K562 (cell line): ENCODE results near the gene ANO9. TPM values are rescaled to one million over a fixed set of nuclear protein-coding genes. Genes with fewer than 3 reads are reported as not detected.

Experiments
- ARNT ChIP-seq, 2 experiments: fragments of 450-650 bp; IDR thresholded peaks; 2 replicates each; pipeline ENCODE4 v1.6.1; 2016; ENCODE audit warnings: mild to moderate bottlenecking in 1 of 2
- CHD7 ChIP-seq: fragments of 200-600 bp; sonication (generic); IDR thresholded peaks from one replicate; pipeline ENCODE4 v1.6.1; 2012; ENCODE audit warnings: mild to moderate bottlenecking, low read depth, low read length, inconsistent platforms
- MIER1 ChIP-seq: fragments of 450-650 bp; IDR thresholded peaks from 2 replicates; pipeline ENCODE4 v1.6.1; 2016; ENCODE audit warnings: antibody characterized with exemption, mild to moderate bottlenecking, low read depth
- MTF1 ChIP-seq: fragments of 250-450 bp; sonication (Bioruptor Pico); IDR thresholded peaks from 2 replicates; pipeline ENCODE4 v1.9.0; 2021; ENCODE audit warnings: moderate library complexity, mild to moderate bottlenecking, inconsistent platforms, borderline replicate concordance
- SAP30 ChIP-seq: fragments of 200-600 bp; sonication (generic); IDR thresholded peaks from 2 replicates; pipeline ENCODE4 v1.6.1; 2012; ENCODE audit warnings: borderline replicate concordance, low read depth, mild to moderate bottlenecking, moderate library complexity, low read length, control low read depth, inconsistent platforms; ENCODE audit not compliant: insufficient read depth, poor library complexity, severe bottlenecking
- SRSF1 ChIP-seq: fragments of 200-400 bp; formaldehyde crosslinking; IDR thresholded peaks from 2 replicates; pipeline ENCODE4 v1.6.1; 2017; ENCODE audit warnings: mild to moderate bottlenecking, low read depth, low read length, moderate library complexity
- TBL1XR1 ChIP-seq, 2 experiments: IDR thresholded peaks; 2 replicates each; pipeline ENCODE4 v1.6.1; 2012; ENCODE audit warnings: improper control_type of control experiment in 2 of 2, low read length in 2 of 2, mild to moderate bottlenecking in 1 of 2
- ZFP91 ChIP-seq: sonication (generic); formaldehyde crosslinking; IDR thresholded peaks from 2 replicates; pipeline ENCODE4 v1.8.0; 2022; ENCODE audit warnings: mild to moderate bottlenecking, missing genetic modification reagents
- polyA plus RNA-seq, 8 experiments: library from polyadenylated mRNA; depleted of rRNA in 4 of 8; stranded (reverse) in 5 of 8; unstranded in 3 of 8; fragments of >200 nt; fragmentation: Nextera tagmentation in 2 of 8; fragmentation: Illumina TruSeq in 1 of 8; extraction: Ambion mirVana in 2 of 8; extraction: Trizol in 1 of 8; gene quantifications; 2 replicates each; pipeline versions ENCODE4 v1.2.1 to v1.2.3, GENCODE V29; 2011 to 2014; ENCODE audit warnings: inconsistent platforms in 1 of 8, missing spikeins in 1 of 8
- total RNA-seq, 7 experiments: library from RNA; depleted of rRNA in 6 of 7; stranded (reverse); fragments of >200 nt in 6 of 7; fragmentation: Illumina TruSeq in 2 of 7; extraction: Trizol in 2 of 7; gene quantifications; 2 replicates each; pipeline versions ENCODE4 v1.2.1 to v1.2.3, GENCODE V29; 2011 to 2021; ENCODE audit warnings: low replicate concordance in 1 of 7

The ANO9 gene
- total and polyA plus RNA-seq, 9 of the 15 experiments (the other 6 are each of a cell fraction or from before 2014, with no cell fraction given), result 0.20 to 14.5 (median 4.5) TPM

- TF ChIP-seq CHD7 (no peak), ARNT (IDR thresholded peaks at IDR 0.05) (no peak), MIER1 (no peak), TBL1XR1 (IDR thresholded peaks at IDR 0.05; ENCODE audit: low read length in 2 of 2) (no peak), SRSF1 (no peak), ZFP91 (CRISPR knock-in tag) (no peak), SAP30 (no peak), MTF1 (CRISPR knock-in tag) (no peak)
Measured at GRCh38 chr11:406796-407650, 34.8 kb downstream of the ANO9 start (continued).
